ENCODE measurements around the gene ST3GAL3.
"Not testable (repeated sequence)": the region's sequence is repeated elsewhere in the genome, so short reads cannot be mapped to it uniquely, and the experiment has no call there.

ST3GAL3 gene

DNA sequence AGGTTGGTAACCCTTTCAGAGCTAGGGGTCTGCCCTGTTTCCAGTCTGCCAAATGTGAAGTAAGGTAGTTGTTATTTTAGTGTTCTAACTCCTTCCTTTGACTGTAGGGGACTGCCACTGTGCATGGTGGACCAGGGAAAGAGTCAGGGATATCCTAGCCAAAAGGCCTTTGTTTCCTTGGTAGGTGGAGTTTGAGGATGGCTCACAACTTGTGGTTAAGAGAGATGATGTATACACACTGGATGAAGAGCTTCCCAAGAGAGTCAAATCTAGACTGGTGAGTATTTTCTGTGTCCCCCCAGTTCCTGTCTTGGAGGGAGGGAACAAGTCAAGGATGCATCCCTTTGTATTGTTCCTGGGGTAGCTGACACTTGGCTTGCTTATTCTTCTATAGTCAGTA is 3.5 kb upstream of the ST3GAL3 start:
- no peak for DNase-seq (ENCODE audit: low spot score)

DNA sequence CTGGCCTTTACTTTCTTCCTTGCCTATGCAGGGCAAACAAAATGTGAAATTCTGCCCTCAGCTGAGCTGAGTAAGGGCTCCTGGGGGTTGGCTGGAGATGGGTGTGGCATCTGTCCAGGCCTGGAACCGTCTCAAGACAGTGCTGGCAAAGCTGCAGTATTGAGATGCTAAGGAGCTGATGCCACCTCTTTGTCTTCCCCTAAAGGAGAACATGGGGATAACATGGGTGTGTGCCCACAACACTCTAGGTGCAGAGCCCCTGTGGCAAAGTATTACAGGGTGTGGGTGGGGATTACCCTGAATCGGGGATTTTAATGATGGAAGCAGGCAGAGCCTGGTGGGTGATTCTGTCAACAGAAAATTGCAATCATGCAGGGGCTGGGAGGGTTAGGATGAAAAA is 2.5 kb upstream of the ST3GAL3 start:
- peak; percentile 50 for DNase-seq (ENCODE audit: low spot score)

DNA sequence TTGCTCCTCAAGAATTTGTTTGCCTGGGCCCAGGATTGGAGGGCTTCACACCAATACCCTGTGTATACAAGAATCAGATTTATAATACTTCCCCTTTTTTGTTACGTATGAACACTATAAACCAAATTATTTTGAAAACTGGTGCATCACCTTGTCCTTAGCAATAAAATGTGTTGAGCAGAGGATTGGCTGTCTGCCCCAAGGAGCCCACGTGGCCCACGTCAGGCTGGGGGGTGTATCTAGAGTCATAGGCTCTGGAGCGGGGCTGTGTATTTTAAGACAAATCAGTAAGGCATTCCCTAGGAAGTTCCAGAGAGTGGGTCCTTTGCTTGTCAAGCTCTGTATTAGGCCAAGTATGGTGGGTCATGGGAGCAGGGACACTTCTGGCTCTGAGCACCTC is 2.0 kb upstream of the ST3GAL3 start:
- DNase-seq (ENCODE audit: low spot score): peak; percentile 14

DNA sequence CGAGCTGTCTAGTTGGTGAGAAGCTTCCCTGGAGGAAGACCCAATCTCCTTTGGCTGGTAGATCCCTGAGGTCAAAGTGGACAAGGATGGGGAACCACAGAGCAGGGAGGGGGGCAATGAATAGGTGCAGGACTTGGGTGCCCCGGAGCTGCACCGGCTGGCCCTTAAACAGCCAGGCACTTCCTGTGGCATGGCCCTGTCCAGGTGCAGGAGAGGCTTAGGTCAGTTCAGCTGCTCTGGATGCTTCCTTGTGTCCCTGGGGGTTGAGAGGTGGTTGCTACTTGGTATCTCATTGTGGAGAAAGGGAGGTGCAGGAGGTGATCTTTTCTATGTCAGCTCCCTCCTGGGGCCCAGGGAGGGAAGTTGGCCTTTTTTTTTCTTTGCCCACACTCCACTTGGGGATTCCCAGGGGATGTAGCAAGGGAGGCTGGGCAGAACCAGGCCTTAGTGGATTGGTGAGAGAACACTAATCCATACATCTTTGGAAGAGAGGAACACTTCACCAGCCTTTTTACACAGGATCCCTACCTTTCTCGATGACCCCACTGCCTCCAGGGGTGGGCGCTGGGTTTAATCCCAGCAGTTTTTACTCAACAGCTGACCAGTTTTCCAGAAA is 1.2 kb upstream of the ST3GAL3 start:
- DNase-seq (ENCODE audit: low spot score): no peak

DNA sequence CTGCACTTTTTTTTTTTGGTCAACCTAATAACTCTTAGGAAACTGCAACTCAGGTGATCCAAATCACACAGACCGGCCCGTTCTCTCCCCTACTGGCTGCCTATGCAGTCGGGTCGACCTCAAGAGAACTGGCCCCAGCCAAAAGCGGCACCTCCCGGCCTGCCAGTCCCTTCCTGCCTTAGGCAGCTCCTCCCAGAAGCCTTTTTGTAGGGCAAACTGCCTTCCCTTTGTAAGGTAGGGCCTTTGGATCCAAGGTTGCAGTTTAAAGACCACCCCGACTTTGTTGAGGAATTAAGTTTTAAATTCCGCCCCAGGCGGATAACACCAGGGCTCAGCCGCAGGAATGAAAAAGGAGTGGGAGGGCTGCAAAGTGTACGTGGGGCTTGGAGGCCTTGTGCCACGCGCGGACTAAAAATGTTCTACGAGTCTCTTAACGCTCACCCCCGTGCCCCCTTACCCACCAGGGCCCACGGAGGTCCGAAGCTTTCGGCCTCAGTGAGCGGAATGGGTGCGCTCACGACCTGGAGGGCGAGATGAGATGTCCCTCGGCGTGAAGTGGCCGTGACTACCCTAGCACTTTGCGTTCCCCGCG is 642 bp upstream of the ST3GAL3 start:
- peak; percentile 43 for DNase-seq (ENCODE audit: low spot score)

DNA sequence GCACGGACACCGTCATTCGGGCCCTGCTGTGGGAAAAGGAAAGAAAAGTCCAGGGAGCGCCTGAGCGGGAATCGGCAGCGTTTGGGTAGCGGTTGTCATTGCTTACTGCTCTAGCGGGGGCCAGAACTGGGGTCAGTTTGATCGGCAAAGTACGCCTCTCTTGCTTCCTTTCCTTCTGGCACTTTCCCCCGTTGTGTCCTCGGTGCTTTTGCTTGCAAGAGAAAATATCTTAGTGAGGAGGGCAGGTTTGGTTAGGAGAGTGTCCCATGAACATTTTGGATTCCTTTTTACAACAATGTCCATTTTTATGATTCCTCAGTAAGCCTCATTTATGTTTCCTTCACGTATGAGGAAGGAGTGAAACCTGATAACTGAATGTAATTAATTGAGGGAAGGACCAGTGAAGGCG is 670 bp downstream of the ST3GAL3 start:
- peak; percentile 43 for DNase-seq (ENCODE audit: low spot score)

DNA sequence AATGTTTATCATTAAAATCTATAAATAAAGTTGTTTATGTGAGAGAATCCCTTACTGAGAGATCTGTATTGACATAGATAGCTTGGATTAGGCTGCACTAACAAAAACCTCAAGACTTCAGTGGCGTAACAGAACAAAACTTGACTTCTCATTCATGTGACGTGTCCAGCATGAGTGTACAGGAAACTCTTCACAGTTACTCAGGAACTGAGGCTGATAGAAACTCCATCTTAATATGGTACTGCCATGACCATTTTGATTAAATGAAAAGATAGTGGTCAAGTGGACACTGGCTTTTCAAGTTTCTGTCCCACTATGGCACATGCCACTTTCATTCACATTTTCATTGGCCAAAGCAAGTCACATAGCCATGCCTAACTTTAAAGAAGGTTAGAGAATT is 3.7 kb downstream of the ST3GAL3 start:
- DNase-seq (ENCODE audit: low spot score): no peak

DNA sequence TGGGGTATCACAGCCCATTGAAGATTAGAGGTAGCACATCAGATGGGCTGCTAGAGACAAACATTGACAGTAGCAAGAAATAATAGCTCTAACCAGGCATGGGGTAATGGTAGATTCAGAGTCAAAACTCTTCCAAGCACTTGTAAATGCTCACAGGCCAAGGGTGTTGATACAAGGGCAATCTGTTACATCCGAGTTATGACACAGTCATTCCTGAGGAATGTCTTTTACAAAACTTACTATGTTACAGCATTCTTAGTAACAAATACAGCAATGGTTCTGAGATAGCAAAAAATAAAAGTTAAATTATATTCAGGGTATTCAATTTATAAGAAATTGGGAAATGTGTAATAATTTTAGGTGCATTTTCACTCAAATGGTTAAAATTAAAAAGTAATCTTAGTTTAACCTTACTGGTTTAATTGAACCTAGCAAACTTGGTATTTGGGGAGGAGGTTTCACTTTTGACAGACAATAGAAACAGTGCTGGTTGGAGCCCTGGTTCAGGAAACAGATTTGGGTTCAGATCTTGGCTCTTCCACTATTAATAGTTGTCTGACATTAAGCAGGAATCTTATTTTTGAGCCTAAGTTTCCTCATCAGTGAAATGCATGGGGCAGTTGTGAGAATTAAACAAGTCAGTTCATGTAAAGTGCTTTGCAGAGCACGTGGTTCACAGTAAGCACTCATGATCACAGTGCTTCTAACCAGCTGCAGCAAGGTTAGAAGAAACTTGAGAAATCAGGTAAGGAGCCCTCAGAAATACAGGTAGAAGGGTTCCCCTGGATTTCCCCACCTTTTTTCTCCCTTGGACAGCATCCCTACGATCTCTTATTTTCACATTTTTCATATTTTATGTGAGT is 4.4 kb downstream of the ST3GAL3 start:
- DNase-seq (ENCODE audit: low spot score): no peak

DNA sequence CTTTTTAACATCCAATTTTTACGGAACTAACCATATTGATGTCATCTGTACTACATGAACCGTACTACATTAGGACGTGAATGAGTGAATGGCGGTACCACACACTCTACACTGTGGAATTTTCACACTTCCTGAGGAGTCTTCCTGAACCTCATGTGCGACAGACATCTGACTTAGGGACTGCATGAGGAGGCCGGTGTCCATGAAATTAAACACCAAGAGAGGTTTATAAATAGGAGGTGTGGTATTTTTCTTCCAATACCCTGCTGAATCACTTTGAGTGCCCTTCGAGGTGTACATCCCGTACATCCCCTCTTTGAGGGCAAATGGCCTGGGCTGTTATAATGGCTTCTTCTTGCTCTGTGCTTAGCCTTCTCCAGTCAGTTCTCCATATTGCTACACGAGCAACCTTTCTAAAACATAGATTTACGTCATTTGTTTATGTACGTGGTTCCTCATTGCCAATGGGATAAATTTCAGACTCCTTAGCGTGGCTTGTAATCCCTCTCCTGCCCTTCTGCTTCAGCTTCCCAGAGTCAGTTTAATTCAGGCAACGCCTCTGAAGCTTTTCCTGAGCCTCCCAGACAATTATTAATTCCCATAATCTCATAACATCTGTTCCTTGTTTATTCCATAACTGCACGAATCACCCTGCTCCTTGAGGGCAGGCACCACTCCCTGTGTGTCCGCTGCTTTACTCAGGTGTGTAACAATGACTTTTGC is 9.4 kb downstream of the ST3GAL3 start:
- DNase-seq (ENCODE audit: low spot score): no peak

DNA sequence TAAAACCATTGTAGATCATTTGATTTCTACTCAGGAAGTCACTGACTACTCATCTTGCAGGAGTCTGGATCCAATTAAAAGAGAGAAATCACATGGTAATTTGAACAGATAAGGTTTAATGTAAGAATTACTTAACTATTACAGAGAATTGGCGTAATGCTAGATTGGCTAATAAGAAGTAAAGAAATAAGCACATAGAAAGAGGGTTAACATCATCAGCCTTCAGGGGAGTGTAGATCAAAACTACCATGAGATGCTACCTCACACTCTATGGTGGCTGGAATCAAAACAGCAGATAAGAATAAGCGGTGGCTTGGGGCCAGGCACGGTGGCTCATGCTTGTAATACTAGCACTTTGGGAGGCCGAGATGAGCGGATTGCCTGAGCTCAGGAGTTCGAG is 11.7 kb downstream of the ST3GAL3 start:
- DNase-seq (ENCODE audit: low spot score): no peak

DNA sequence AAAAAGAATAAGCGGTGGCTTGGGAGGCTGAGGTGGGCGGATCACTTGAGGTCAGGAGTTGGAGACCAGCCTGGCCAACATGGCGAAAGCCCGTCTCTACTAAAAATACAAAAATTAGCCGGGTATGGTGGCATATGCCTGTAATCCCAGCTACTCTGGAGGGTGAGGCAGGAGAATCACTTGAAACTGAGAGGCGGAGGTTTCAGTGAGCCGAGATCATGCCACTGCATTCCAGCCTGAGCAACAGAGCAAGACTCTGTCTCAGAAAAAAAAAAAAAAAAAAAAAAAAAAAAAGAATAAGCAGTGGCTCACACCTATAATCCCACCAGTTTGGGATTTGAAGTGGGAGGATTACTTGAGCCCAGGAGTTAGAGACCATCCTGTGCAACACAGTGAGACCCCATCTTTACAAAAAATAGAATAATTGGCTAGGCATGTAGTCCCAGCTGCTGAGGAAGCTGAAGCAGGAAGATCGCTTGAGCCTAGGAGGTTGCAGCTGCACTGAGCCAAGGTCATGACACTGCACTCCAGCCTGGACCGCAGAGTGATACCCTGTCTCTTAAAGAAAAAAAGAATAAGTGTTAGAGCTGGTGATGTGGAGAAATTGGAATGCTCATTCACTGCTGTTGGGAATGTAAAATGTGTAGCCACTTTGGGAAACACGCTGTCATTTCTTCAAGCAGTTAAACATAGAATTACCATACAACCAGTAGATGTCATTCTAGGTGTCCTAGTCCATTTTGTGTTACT is 12.5 kb downstream of the ST3GAL3 start:
- not testable (repeated sequence) for DNase-seq (ENCODE audit: low spot score)

DNA sequence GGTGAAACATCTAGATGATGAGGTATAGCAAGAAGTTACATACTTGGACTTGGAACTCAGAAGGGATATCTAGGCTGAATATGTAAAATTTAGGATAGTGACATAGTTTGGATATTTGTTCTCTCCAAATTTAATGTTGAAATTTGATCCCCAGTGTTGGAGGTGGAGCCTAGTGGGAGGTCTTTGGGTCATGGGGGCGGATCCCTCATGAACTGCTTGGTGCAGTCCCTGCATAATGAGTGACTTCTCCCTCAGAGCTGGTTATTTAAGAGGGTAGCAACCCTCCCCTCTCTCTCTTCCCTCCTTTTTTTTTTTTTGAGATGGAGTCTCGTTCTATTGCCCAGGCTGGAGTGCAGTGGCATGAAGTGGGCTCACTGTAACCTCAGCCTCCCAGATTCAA is 15.5 kb downstream of the ST3GAL3 start:
- DNase-seq (ENCODE audit: low spot score): no peak

DNA sequence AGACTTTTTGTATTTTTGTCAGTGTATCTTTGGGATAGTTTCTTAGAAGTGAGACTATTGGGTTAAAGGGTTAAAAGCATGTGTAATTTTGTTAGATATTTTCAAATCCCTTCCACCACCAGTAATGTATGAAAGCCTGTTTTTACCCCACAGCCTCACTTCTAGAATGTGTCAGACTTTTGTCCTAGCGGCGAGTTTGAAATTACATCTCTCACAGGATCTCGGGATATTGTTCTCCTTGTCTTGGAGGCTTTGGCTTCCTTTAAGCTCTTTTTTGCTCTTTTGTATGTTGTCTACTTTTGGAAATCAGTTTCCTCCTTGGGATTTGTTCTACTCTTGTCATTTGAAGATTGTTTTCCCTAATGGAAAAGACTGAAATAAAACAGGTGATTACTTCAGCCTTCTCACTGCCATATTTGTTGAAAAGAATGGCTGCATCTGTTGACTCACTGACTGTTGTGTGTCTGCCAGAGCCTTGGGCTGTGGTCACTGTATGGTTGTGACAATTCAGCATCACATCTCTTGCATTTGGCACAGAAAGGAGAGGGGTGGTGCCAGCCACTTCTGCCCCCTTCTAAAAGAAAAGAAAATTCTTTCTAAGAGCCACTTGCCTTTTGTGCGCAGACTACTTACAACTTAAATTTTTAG is 22.6 kb downstream of the ST3GAL3 start:
- DNase-seq (ENCODE audit: low spot score): no peak

DNA sequence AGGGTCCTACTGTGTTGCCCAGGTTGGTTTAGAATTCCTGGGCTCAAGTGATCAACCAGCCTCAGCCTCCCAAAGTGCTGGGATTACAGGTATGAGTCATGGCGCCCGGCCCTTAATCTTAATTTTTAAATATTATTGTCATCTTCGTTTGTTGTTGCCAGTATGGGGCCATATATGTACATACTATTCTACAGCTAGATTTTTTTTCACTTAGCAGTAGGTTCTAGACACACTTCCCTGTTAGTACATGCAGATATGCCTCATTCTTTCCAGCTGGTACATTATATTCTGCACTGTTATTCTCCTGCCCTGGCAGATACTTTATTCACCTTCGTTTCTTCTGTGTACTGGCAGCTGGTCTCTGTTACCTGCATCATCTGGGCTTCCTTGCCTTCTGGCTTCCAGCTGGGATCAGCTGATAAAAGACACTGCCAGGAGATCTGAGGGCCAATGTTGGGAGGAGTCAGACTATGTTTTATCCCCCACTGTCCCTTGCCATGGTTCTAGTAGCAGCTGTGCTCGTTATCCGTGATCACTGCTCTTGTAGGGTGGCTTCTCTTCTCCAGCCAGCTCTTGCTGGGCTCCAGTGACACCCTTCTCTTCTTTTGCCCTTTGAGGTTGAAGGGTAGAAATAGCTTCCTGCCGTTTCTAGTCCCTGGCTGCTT is 24.7 kb downstream of the ST3GAL3 start:
- DNase-seq (ENCODE audit: low spot score): no peak

DNA sequence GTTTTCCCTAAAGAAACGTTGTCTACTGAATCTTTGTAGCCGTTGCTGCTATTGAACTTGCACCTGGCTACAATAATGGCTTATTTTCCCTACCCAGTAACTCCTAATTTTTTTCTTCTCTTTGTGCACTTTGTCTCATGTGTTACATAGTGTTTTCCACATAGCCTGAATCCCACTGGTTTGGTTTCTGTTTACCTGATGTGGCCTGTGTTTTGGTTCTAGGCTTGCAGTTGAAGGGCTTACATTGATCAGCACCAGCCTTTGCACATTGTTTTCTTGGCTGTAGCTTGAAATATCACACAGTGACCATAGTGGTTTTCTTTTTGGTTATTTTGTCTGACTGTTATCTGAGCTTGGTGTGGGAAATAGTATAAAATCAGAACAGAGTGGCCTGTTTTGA is 29.5 kb downstream of the ST3GAL3 start:
- DNase-seq (ENCODE audit: low spot score): no peak

DNA sequence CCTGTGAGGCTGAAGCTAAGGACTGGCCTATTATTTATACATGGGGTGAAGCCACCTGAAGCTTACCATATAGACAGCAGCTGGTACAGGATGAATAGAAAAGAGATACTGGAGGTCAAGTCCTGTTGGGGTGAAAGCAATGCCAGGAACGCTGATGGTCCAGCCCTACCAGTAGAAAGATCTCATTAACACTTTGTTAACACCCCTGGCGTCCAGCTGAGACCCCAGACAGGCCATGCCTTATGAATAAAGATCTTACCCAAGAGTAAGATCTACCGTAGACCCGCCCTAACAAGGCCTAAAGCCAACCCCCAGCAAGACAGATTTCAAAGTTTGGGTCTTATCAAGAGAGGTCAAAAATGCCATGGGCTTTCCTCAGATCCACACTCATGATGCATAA is 34.7 kb downstream of the ST3GAL3 start:
- DNase-seq (ENCODE audit: low spot score): no peak

DNA sequence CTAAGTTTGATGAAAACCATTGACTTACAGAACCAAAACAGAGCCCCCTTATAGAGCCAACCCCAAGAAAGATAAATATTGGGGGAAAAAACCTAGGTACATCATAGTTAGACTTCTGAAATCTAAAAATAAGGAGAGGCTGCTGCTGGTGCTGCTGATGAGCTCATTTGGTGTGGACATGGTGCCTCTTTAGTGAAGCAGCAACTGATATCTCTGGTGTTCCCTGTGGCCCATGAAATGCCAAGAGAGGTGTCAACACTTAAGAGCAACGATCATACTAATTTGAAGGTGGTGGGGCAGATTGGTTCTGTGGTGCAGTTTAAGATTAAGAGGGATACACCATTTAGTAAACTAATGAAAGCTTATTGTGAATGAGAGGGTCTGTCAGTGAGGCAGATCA is 35.9 kb downstream of the ST3GAL3 start:
- no peak for DNase-seq (ENCODE audit: low spot score)

DNA sequence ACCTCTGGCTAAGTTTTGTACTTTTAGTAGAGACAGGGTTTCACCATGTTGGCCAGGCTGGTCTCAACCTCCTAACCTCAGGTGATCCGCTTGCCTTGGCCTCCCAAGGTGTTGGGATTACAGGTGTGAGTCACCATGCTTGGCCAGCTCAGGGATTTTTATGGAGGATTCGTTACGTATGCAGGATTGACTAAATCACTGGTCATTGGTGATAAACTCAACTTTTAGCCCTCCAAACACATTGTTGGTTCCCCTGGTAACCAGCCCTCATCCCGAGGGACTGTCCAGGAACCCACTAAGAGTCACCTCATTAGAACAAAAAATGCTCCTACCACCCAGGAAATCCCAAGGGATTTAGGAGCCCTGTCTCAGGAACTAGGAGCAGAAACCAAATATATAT is 40.4 kb downstream of the ST3GAL3 start:
- DNase-seq (ENCODE audit: low spot score): no peak

DNA sequence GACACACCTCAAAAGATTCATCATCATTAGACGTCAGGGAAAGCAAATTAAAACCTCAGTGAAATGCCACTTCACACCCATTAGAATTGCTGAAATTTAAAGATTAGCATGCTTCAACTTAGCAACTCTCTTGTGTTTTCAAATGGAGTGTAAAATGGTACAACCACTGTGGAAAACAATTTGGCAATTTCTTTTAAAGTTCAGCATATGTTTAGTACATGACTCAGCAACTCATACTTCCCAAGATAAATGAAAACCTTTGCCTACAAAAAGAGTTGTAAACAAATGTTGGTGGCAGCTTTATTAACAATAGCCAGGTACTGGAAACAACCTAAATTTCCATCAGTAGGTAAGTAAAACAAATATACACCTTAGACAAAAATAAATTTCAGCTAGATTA is 42.7 kb downstream of the ST3GAL3 start:
- DNase-seq (ENCODE audit: low spot score): no peak

DNA sequence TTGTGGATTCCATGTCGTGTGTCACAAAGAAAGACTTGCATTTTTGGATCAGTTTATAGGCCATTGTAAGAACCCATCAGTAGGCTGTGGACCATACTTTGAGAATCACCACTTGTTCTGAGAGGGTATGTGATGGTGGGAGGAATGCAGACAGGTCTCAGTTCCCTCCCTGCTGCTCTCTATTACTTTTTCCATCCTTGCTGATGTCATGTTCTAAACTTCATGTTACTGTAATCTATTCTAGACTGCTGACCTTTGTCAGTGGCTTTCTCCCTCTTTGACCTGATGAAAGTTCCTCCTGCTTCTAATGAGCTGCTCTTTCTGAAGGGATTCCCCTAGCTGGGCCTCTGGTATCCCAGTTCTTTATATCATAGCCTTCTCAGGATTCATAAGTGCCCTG is 46.1 kb downstream of the ST3GAL3 start:
- no peak for DNase-seq (ENCODE audit: low spot score)

DNA sequence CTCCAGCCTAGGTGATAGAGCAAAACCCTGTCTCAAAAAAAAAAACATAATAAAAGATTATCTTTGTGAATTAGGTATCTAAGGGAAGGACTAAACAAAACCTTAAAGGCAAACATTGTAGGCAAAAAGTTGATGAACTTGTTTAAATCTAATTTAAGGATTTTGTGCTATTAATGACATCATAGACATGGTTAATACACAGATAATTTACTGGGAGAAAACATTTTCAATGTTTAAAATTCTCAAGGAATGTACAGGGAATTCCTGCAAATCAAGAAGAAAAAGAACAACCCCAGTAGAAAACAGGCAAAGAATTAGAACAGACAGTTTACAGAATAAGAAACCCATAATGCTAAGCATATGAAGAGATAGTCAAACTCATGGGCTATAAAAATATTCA is 47.6 kb downstream of the ST3GAL3 start:
- DNase-seq (ENCODE audit: low spot score): no peak

Measured in NAMALWA (cell line).